Measurements from ENCODE around the gene CACNA1B.

GRCh38 chr9:137880160-137880975, 2.8 kb downstream of the CACNA1B start:
- TF ChIP-seq MTA3 (IDR thresholded peaks at IDR 0.05; ENCODE audit: borderline replicate concordance) (no peak), ZBTB33 (CRISPR knock-in tag; IDR thresholded peaks at IDR 0.05) (no peak)
- TF ChIP-seq, protein P1, sequence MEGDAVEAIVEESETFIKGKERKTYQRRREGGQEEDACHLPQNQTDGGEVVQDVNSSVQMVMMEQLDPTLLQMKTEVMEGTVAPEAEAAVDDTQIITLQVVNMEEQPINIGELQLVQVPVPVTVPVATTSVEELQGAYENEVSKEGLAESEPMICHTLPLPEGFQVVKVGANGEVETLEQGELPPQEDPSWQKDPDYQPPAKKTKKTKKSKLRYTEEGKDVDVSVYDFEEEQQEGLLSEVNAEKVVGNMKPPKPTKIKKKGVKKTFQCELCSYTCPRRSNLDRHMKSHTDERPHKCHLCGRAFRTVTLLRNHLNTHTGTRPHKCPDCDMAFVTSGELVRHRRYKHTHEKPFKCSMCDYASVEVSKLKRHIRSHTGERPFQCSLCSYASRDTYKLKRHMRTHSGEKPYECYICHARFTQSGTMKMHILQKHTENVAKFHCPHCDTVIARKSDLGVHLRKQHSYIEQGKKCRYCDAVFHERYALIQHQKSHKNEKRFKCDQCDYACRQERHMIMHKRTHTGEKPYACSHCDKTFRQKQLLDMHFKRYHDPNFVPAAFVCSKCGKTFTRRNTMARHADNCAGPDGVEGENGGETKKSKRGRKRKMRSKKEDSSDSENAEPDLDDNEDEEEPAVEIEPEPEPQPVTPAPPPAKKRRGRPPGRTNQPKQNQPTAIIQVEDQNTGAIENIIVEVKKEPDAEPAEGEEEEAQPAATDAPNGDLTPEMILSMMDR (IDR thresholded peaks at IDR 0.05 in 2 of 3, conservative IDR thresholded peaks at IDR 0.05 in 1 of 3; ENCODE audit: insufficient read depth in 2 of 3, low read depth in 1 of 3, low read length in 3 of 3) = no peak
